ENCODE measurements around the gene TTC29. TPM values are rescaled to one million over a fixed set of nuclear protein-coding genes. Genes with fewer than 3 reads are reported as not detected.

The TTC29 gene
- total RNA-seq, 4 donors from 2014 or later, result not detected

GRCh38 chr4:146975036-146975435, 29.4 kb upstream of the TTC29 start:
- H3K27ac ChIP-seq, result no peak overlapping the region
- H3K4me1 ChIP-seq, result no peaks in the 10 kb centered on the region
- no peaks in the 10 kb centered on the region for H3K9me3 ChIP-seq
- WGBS, 2 donors (ENCODE audit: low coverage in 1 of 2), result 83 to 95% methylated on average over 2 to 3 of the region's 3 CpGs
- no peak overlapping the region for H3K4me3 ChIP-seq
- TF ChIP-seq POLR2A (IDR thresholded peaks at IDR 0.05), result no peak
- no peak for TF ChIP-seq EP300 (IDR thresholded peaks at IDR 0.05)
- no peak for ATAC-seq
- no peaks in the 10 kb centered on the region for H3K36me3 ChIP-seq
- H3K27me3 ChIP-seq, result no peaks in the 10 kb centered on the region

- ATAC-seq, result no peak
- Histone ChIP-seq H3K4me3 (no peak overlapping the region), H3K27me3 (no peaks in the 10 kb centered on the region), H3K4me1 (no peaks in the 10 kb centered on the region), H3K27ac (no peak overlapping the region), H3K9me3 (no peaks in the 10 kb centered on the region), H3K36me3 (no peaks in the 10 kb centered on the region)
- TF ChIP-seq POLR2A (IDR thresholded peaks at IDR 0.05), result no peak
- no peak for TF ChIP-seq CTCF (IDR thresholded peaks at IDR 0.05)
- TF ChIP-seq POLR2AphosphoS5 (IDR thresholded peaks at IDR 0.05), result no peak
- TF ChIP-seq EP300 (IDR thresholded peaks at IDR 0.05), result no peak
- WGBS, 2 donors (ENCODE audit: low coverage in 1 of 2), result 46 to 72% methylated on average over 5 of the region's 5 CpGs
Observed at GRCh38 chr4:146972036-146972435, 26.4 kb upstream of the TTC29 start.

- TF ChIP-seq POLR2A (IDR thresholded peaks at IDR 0.05) (no peak), EP300 (IDR thresholded peaks at IDR 0.05) (no peak), POLR2AphosphoS5 (IDR thresholded peaks at IDR 0.05) (no peak), CTCF (IDR thresholded peaks at IDR 0.05) (no peak)
- H3K36me3 ChIP-seq, result no peaks in the 10 kb centered on the region
- H3K27ac ChIP-seq, result no peak overlapping the region
- 58% methylated on average over 1 of the region's 1 CpG; no CpG with 5 or more reads in 1 of the 2 donors for WGBS, 2 donors (ENCODE audit: low coverage in 1 of 2)
- H3K9me3 ChIP-seq, result peaks cover 0 to 4% (median 0%) of the 10 kb centered on the region in 3 donors
- ATAC-seq, result no peak
- H3K4me1 ChIP-seq, result no peaks in the 10 kb centered on the region
- H3K27me3 ChIP-seq, result no peaks in the 10 kb centered on the region
- H3K4me3 ChIP-seq, result no peak overlapping the region
Observed at GRCh38 chr4:146969126-146969525, 23.5 kb upstream of the TTC29 start.

- Histone ChIP-seq H3K36me3 (no peaks in the 10 kb centered on the region), H3K4me1 (no peaks in the 10 kb centered on the region), H3K9me3 (no peaks in the 10 kb centered on the region), H3K27me3 (no peaks in the 10 kb centered on the region), H3K27ac (no peak overlapping the region), H3K4me3 (no peak overlapping the region)
- no peak for TF ChIP-seq EP300 (IDR thresholded peaks at IDR 0.05)
- TF ChIP-seq POLR2A (IDR thresholded peaks at IDR 0.05), result no peak
- TF ChIP-seq CTCF (IDR thresholded peaks at IDR 0.05), result no peak
- TF ChIP-seq POLR2AphosphoS5 (IDR thresholded peaks at IDR 0.05), result no peak
- ATAC-seq, result no peak
- 36 to 60% methylated on average over 2 of the region's 2 CpGs for WGBS, 2 donors (ENCODE audit: low coverage in 1 of 2)
Observed at GRCh38 chr4:146960634-146961033, 15.0 kb upstream of the TTC29 start.

- H3K4me1 ChIP-seq, result no peaks in the 10 kb centered on the region
- no peak for TF ChIP-seq EP300 (IDR thresholded peaks at IDR 0.05)
- TF ChIP-seq POLR2AphosphoS5 (IDR thresholded peaks at IDR 0.05), result no peak
- TF ChIP-seq CTCF (IDR thresholded peaks at IDR 0.05), result no peak
- TF ChIP-seq POLR2A (IDR thresholded peaks at IDR 0.05), result no peak
- peaks cover 4% of the 10 kb centered on the region for H3K27me3 ChIP-seq
- no peaks in the 10 kb centered on the region for H3K36me3 ChIP-seq
- no peak for ATAC-seq
- no peak overlapping the region for H3K4me3 ChIP-seq
- H3K9me3 ChIP-seq, result no peaks in the 10 kb centered on the region
- 90% methylated on average over 1 of the region's 1 CpG; no CpG with 5 or more reads in 1 of the 2 donors for WGBS, 2 donors (ENCODE audit: low coverage in 1 of 2)
- H3K27ac ChIP-seq, result no peak overlapping the region
Observed at GRCh38 chr4:146959692-146960091, 14.0 kb upstream of the TTC29 start.
